NOMO-1 (cell line): ENCODE data around the gene MRM2.
A peak's percentile ranks its signal among the peaks of the same experiment; 100 is the strongest.

Source experiments
- DNase-seq, 2 experiments: peaks; one replicate each; lab custom pipeline; 2025; ENCODE audit not compliant: unreplicated experiment in 2 of 2; lab: John Stamatoyannopoulos, UW

MRM2 gene

DNA sequence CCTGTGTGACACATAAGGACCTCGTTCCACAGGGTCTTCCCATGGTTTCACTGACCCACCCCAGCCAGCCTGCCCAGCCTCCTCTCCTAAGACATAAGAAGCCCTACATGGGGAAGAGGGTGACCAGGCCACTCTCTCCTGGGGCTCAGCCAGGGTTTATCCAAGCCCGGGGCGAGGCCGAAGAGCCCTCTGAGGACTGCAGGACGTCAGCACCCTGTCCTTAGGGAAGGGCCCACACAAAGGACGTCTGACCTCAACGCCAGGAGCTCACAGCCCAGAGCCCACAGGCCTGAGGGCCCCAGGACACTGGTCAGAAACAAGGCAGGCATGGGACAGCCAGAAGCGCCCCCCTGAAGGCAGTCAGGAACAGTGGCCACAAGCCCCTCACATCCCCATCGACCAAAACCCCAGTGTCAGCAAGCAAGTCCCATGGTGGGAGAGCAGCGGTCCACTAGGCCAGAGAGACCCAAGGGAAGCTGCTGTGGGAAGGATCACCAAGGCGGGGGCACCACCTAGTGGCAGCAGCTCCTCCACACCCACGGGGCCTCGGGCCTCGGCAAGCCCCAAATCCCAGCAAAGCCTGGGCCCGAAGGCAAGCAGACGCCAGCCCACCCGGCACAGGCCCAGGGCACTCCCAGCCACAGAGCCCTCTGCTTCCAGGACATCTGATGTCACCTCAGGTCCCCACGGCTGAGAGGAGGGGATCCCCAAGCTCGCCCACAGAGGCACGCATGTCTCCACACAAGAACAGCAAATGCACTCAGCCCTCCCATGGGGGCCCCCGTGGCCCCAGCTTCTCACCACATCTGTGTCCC is 32.7 kb downstream of the MRM2 start:
- no peak for DNase-seq

DNA sequence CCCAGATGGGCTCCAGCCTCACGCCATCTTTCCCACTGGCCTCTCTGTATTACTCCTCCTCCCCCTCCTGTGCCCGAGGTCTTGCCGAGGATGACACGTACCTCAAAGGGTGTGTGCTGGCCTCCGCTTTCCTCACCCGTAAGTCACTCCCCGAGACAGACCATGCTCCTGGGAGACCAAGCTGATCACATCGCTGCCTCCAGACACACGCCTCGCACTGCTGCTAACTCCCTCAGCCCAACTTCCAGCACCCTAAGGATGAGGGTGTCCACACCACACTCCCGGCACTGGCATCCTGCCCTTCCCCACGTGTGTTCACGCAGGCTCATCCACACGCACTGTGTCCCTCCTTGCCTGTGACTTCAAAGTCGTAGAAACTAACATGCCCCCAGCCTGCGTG is 33.3 kb downstream of the MRM2 start:
- DNase-seq = no peak

DNA sequence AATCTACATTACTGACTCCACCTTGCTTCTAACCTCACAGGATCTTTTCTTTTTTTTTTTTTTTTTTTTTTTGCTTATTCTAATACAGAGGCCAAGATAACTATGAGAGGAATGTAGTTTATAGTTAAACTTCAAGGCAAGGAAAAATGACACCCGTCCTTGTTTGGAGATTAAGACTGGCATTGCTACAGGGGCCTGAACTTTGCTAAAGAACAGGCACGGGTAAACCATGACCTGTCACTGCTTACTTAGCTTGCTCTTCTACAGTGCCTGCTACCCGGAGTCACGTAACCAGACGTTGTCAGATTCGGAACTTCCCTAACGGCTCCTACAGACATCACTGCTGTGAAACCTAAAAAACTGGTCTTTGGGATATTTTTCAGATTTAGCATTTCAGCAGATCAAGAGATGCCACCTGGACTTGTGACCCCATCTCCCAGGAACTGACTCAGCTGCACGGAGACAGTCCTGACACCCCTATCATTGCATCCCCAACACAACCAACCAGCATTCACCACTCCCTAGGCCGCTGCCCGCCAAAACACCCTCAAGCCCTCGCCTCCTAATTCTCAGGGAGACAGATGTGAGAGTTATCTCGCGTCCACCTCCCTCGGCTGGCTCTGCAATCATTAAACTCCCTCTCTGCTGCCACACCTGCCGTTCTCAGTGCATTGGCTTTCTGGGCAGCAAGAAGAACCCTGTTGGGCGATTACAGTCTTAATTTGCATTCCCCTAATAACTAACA is 36.8 kb downstream of the MRM2 start:
- no peak for DNase-seq

DNA sequence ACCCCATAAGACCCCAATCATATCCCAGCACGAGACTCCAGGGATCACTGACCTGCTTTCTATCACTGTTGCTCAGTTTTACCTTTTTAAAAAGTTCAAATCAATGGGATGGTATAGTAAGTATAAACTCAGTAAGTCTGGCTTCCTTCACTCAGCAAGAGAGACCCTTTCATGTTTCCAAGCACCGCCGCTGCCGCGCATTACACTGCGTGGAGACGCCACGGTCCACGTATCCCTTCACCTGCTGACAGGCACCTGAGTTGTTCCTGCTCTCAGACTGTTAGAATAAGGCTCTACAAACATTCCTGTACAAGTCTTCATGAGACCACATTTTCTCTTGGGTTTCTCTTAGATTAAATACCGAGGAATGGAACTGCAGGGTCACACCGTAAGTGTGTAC is 37.6 kb downstream of the MRM2 start:
- no peak for DNase-seq

DNA sequence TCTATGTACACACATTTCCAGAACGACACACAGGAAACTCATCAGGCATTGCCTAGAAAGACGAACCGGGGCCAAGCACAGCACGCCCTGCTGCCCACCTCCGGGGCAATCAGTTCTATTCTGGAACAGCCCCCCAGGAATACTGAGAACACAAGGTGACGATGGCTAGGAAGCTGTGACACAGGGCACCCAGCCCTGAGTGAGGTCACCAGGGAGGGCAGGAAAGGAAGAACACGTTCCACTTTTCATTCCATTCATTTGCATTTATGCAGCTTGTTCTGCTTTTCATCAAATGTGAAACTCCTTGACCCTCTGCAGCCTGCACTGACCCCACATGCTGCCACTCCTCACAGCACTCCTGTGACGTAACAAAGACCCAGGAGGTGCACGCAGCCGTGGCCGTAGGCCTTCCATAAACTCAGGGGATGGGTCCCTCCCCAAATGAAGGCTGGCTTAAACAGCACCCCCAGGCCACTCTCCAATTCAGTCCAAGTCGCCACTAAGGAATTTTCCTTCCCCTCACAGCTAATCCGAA is 38.2 kb downstream of the MRM2 start:
- DNase-seq = peak in 1 of 2 experiments; percentile 2

DNA sequence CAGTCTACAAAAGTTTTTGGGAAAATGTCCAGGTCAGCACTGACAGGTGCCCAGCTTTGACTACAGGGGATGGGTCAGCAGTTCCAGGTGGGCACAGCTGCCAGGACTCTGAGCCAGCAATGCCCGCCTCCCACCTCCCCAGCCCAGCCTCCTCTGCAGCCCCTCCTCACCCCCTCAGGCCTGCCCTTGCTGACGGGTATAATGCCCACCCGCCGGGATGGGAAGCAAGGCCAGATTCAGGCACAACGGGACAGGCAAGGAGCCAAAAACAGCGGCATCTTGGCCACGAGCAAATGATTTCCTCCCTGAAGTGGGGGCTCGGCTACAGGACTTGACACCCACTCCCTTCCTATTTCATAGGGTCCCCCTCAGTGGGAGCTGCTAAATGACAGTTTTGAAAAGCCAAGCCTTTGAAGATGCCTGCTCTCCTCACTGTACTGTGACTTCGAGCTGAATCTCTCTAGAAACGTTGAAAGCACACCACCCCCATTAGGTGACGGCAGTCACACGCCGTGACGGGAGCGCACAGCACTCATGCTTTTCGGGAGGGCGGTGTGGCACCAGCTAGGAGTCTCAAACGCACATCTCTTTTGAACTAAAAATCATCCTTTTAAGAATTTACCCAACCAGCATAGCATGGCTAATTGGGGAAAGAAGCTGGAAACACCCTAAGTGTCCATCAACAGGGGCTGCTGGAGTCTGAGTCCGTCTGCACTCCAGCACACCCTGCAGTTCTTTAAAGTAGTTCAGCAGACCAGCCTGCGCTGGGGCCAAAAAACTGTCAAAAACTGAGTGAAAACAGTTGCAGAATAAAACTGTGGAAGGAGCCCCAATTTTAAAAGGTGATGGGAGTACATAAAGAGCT is 38.9 kb downstream of the MRM2 start:
- DNase-seq = no peak

DNA sequence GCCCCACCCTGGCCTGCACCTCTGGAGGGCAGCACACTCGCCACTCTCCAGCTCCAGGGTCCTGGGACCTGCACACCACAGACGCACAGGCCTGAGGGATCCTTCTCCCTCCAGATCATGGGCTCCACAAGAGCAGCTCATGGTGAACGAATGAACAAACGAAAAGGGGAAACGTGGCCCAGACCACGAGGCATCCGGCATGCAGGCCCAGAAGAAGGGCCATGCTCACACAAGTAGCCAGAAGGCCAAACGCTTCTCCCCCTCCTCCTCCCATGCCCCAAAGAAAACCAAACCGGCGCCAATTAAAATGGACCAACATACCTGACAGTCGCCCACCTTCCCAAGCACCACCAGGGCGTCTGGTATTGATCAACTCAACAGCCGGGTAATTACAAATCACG is 39.6 kb downstream of the MRM2 start:
- no peak for DNase-seq

DNA sequence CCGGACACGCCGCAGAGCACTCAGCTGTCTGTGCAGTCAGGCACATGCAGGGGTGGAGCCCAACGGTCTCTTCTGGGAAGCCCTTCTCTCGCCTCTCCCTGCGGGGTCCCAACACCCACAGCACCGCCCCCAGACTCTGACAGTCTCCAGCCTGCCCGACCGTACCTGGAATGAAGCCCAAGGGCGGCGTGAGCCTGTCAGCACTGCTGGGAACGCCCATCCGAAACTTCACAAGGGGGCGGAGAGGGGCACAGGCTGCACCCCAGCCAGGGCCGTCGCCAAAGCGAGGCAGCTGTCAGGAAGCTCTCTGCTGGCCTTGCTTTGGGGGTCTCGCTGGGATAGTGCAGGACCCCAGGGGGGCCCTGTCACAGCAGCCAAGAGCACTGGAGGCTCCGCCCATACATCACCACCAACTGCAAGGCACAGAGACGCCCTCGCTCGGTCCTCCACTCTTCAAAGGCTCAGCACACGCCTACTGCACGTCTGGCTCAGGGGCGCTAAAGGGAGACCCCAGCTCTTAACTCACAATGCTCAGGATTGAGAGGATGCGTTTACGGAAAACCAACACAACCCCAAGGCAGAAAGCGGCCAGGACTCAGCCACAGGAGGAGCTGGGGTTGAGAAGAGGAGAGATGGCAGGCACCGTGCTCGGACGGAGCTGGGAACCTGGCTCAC is 40.2 kb downstream of the MRM2 start:
- DNase-seq = no peak

DNA sequence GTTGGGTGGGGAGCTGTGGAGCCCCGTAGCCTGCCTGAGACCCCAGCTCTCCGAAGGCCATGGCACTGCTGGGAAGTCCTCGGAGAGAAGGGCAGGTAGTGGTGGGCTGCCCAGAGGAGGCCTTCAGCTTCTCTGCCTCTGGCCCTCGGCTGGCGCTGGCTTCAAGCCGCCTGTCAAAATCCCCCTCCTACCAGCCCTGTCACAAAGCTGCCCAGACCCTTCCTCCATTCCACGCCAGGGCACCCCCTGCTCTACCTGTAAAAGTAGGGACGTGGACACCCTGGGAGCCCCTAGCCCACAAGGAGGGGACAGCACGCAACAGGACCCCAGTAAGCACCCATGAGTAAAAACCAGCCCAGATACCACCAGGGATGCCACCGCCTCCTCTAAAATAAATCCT is 40.9 kb downstream of the MRM2 start:
- no peak for DNase-seq

DNA sequence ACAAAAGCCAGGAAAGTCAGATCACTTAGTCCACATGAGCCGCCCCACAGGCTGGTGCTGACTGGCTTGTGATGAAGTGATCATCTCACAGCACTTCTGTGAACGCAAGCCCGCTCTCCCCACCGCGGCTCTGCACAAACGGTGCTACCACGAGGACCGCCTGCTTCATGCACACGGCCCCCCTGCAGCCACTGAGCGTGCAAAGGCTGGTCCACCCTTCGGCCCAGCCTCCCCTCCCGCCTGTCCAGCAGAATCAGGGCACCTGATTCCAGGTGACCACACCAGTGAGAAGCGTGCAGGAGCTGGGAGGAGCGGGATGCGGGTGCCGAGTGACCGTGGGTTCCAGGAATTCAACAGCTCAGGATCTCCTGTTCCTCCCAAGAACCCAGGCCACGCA is 41.4 kb downstream of the MRM2 start:
- no peak for DNase-seq

DNA sequence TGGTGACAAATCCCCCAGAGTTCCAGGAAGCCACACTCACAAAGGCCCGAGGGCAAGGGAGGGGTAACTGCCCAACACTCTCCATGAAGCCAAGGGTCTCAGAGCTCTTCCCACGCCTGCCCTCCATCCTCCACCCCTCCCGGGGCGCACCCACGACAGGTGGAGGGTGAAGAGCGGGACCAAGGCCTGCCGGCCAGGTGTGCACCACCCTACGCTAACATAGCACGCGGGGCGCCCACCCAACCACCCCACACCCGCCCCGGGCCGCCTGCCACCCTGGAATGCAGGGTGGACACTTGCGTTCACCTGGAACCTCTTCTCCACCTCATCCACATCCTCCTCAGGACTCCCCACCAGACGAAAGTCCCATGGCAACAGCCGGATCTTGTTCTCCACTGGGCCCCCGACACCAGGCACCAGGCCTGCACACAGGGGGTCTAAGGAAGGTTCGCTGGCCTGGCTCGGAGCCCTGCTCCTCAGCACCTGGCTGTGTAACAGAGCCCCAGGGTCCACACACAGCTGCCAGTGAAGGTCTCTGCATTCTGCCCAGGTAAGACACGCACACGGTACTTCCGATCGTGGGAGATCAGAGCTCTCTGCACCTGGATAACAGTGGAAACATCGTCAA is 41.9 kb downstream of the MRM2 start:
- no peak for DNase-seq

DNA sequence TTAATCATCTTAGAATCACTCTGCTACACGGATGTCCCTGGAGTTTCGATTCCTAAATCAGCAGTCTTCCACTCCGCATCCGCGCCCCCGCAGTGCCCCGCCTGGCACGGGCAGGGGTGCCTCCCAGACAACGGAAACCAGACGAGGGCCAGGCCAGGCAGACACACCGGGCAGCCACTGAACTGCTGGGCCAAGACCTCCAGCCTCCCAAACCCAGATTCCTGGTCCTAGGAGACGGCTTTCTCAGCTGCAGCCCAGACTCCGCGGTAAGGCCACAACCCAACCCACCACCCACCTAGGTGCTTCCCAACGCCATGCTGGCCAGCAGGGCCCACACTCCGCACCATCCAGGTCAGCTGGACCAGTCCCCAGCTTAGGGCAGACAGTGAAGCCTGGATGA is 42.5 kb downstream of the MRM2 start:
- DNase-seq = no peak

DNA sequence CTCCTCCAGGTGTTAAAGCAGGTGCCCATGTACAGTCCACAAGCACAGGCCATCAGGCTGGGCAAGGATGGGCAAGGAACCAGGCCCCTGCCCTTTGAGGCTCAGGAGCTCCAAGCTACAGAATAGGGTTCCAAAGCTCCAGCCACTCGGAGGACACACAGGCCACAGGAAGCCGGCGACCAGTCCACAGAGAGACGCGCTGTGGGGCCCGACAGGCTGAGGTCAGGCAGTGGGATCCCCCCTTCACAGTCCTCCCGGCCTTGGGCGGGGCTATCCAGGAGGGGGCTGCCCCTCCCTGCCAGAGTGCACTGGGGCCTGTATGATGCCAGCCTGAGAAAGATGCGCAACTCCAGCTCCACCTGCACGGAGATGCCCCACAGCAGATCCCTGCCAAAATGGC is 43.2 kb downstream of the MRM2 start:
- no peak for DNase-seq

DNA sequence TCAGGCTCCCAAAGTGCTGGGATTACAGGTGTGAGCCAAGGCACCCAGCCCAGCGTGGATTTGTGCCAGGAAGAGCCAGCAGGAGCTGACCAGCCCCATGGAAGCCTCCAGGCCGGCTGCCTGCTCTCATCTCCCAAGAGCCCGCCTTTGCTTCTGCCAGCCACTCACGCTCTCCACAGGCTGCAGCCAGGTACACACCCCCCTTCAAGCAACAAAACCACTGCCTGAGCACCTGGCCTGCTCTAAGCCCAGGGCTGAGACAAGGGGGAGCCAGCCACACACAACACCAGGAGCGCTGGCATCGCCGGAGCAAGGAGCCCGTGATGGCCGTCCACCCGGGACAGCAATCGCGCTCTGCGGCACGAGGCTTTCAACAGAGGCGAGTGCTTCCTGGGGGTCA is 43.8 kb downstream of the MRM2 start:
- no peak for DNase-seq

DNA sequence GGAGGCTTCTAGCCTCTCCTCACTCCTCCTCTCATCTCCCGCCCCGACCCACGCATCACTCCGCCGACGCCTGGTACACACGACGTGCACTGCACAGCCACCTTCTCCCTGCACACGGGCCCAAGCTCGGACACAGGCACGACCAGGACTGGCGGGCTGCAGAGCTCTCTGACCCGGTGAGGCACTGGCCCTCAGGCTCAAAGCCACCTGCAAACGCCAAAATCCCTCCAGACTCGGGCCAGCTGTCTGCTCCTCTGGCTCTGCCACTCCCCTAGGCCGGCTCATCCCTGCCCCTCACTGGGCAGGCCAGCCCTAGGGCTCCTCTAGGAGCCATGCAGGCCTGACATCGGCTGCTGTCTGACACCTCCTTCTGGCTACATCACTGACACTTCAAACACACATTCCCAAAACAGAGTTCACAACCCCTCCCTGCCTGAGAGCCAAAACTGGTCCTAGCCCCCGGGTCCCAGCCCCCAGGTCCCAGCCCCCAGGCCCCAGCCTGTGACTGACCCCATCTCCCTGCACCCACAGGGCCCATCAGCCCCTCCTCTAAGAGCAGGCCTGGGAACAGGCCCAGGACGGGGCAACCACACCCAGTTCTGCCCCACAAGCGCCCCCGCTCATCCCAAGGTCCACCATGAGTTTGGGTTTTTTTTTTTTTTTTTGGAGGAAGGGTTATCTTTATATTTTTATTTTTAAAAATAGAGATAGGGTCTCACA is 44.4 kb downstream of the MRM2 start:
- no peak for DNase-seq

DNA sequence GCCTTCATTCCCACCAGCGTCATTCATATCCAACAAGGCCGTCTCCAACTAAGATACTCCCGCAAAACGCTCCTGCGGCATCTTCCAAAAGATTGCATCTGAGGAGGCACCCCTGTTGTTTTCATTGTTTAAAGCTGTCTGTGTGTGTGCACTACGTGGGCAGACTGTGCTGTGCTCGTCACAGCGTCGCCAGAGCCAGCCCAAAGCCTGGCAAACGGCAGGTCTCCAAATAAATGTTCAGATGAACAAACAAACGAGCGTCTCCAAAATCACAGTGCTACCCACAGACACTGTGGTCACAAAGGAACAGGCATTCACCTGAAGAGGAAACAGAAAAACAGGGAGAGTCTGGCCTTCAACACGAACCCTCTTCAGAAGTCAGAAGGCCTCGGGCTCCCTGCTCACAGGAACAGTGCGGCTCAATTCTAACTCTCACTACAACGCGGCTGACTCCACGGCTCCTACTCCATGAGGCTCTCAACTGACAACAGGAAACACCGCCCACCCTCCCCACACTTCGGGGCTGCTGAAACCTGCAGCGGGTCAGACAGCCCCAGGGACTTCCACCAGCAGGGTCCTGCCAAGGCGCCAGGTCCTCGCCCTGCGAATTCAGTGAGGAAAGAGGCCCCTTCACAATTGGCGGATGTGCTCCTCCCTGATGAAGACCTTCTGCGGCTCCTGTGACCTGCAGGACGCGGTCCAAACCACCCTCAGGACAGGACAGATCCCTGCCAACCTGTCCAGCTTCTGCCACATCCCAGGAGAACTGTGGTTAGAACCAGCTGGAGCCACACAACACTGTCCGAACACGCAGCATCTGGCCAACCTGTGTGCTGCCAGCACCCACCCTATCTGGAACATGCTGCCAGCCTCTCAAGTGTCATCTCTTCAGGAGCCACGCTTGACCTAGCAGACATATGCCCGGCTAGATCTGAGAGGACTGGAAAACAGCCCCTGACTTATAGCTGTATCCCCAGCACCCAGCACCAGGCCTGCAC is 45.3 kb downstream of the MRM2 start:
- no peak for DNase-seq

DNA sequence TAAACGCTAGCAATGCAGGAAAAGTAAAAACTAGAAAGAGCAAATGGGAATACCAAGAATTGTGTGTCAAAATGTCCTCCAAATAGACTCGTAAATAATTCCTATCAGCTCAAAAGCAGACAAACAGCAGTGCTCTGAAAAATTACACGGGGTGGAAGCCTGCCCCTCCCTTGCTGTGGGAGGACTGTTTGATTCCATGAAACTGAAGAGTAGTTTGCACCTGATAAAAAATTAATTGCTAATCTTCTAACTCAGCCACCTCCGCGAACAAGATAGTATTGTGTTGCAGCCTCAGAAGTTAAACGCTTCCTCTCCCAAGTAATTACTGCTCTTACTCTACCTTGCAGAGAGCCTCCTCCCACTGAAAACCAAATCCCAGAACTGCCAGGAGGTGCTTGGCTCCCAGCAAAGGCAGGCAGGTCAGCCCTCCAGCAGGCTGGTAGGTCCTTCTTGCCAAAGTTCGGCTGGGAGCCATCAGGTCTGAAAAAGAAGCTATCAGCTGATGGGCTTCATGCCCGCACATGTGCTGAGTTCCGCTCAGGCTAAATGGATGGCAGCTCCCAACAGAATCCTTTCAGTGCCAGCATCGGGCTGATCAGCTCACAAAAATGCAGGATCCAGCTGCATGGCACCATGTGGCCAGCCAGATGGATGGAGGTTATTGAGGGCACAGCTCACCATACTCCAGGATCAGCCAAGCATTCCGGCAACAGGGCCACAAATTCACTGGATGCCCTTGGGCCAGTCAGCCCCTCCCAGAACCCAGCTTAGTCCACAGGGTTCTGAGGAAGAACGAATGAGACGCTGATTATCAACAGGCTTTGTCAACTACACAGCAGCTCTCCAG is 46.4 kb downstream of the MRM2 start:
- no peak for DNase-seq
